Testis (tissue), 2 donors: ENCODE results near the gene IL6ST.

Source experiments
- POLR2A ChIP-seq: fragments of 450-650 bp; IDR thresholded peaks from one replicate; pipeline ENCODE4 v1.6.1; 2017; ENCODE audit warnings: antibody characterized with exemption, mild to moderate bottlenecking, moderate library complexity
- TF ChIP-seq, protein P1 (sequence below), 3 experiments: fragments of 450-650 bp in 2 of 3; fragments of 200-600 bp in 1 of 3; sonication (generic) in 1 of 3; IDR thresholded peaks; one replicate each; pipeline ENCODE4 v1.5.1; 2016 to 2019; ENCODE audit warnings: antibody characterized with exemption in 3 of 3, mild to moderate bottlenecking in 2 of 3, moderate library complexity in 1 of 3

DNA sequence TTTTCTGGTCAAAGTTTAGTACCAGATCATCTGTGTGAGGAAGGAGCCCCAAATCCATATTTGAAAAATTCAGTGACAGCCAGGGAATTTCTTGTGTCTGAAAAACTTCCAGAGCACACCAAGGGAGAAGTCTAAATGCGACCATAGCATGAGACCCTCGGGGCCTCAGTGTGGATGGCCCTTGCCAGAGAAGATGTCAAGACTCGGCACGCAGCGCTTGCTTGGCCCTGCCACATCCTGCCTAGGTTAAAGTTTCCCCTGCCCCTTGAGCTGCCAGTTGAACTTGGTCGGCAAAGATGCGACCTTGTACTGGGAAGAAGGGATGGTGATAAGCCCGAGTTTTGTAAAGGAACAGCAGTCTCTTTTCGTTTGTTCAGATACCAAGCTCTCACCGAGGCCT lies 77.8 kb downstream of the IL6ST start:
- TF ChIP-seq POLR2A: no peak
- TF ChIP-seq, protein P1, sequence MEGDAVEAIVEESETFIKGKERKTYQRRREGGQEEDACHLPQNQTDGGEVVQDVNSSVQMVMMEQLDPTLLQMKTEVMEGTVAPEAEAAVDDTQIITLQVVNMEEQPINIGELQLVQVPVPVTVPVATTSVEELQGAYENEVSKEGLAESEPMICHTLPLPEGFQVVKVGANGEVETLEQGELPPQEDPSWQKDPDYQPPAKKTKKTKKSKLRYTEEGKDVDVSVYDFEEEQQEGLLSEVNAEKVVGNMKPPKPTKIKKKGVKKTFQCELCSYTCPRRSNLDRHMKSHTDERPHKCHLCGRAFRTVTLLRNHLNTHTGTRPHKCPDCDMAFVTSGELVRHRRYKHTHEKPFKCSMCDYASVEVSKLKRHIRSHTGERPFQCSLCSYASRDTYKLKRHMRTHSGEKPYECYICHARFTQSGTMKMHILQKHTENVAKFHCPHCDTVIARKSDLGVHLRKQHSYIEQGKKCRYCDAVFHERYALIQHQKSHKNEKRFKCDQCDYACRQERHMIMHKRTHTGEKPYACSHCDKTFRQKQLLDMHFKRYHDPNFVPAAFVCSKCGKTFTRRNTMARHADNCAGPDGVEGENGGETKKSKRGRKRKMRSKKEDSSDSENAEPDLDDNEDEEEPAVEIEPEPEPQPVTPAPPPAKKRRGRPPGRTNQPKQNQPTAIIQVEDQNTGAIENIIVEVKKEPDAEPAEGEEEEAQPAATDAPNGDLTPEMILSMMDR (IDR thresholded peaks at IDR 0.05): no peak
